ENCODE results near the gene RMRP.
A peak's percentile ranks its signal among the peaks of the same experiment; 100 is the strongest.

The RMRP gene

DNA sequence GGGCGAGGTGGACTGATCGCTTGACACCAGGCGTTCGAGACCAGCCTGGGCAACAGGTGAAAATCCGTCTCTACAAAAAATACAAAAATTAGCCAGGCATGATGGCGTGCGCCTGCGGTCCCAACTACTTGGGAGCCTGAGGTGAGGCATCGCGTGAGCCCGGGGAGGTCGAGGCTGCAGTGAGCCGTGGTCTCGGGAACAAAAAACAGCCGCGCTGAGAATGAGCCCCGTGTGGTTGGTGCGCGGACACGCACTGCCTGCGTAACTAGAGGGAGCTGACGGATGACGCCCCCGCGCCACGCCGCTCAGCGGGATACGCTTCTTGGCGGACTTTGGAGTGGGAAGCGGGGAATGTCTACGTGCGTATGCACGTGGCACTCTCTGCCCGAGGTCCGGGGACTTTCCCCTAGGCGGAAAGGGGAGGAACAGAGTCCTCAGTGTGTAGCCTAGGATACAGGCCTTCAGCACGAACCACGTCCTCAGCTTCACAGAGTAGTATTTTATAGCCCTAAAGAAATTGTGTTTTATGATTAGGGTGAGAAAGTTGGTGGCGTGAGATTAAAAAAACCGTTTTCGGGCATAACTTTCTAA is at the start of gene RMRP:
TSS of gene RMRP (minus strand) at position 474 of the 591 bp plus-strand sequence.
- ATAC-seq (ENCODE audit: insufficient read depth, low read depth) (peak; percentile 88), DNase-seq (peak; percentile 94)
- peak within 1 kb of the TSS; percentile 41 to 70; a peak in 3 of 4 replicates for H3K4me3 ChIP-seq (ENCODE audit: low read depth in 1 of 2, low read length in 2 of 2)
- no peaks in the 10 kb centered on the region for H3K9me3 ChIP-seq (ENCODE audit: insufficient read depth, low read length, severe bottlenecking)
- H3K27me3 ChIP-seq (ENCODE audit: insufficient read depth, low read length, poor library complexity): no peaks in the 10 kb centered on the region
- H2AFZ ChIP-seq (ENCODE audit: low read depth, low read length): peak within 1 kb of the TSS; percentile 72
- TF ChIP-seq CTCF (IDR thresholded peaks at IDR 0.05; ENCODE audit: borderline replicate concordance, extremely low read depth, low read length, poor library complexity, severe bottlenecking): peak; percentile 34
- TF ChIP-seq EZH2 (IDR thresholded peaks at IDR 0.05; ENCODE audit: borderline replicate concordance, low read depth, low read length, severe bottlenecking): no peak
- H3K4me1 ChIP-seq (ENCODE audit: insufficient read depth, low read length): peaks cover 55% of the 10 kb centered on the region
- peak within 1 kb of the TSS; percentile 75 for H3K4me2 ChIP-seq (ENCODE audit: insufficient read depth, low read length)
- peaks cover 30% of the 10 kb centered on the region for H3K36me3 ChIP-seq (ENCODE audit: insufficient read depth, low read length)
- peaks cover 3% of the 10 kb centered on the region; the same call in 1 of the 2 replicates for H4K20me1 ChIP-seq (ENCODE audit: insufficient read depth, low read length)
- peak within 1 kb of the TSS; percentile 92 for H3K27ac ChIP-seq (ENCODE audit: low read length)
- peaks cover 32% of the 10 kb centered on the region for H3K79me2 ChIP-seq (ENCODE audit: insufficient read depth, low read length)
- peak within 1 kb of the TSS; percentile 86 for H3K9ac ChIP-seq (ENCODE audit: low read depth, low read length)

DNA sequence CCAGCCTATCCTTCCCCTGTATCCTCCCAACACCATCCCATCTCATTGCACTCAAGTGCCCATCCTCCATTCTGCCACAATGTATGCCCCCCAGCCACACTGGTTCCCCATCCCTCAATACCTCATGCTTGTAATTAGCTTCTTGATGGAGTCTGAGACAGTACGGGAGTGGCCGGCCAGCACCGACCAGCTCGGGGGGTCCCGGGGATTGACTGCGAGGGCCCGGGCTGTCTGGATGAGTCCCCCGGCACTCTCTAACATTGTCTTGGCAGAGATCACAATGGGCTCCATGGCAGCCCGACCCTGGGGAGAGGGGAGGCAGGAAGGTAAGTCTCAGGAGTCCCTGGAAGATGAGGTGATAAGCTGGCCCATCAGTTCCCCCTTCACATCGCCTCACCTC is 49.1 kb upstream of the RMRP start:
- no peak overlapping the region for H3K4me3 ChIP-seq (ENCODE audit: low read depth in 1 of 2, low read length in 2 of 2)
- no peaks in the 10 kb centered on the region for H3K9me3 ChIP-seq (ENCODE audit: insufficient read depth, low read length, severe bottlenecking)
- H3K36me3 ChIP-seq (ENCODE audit: insufficient read depth, low read length): peaks cover 86% of the 10 kb centered on the region
- H3K79me2 ChIP-seq (ENCODE audit: insufficient read depth, low read length): no peaks in the 10 kb centered on the region
- H3K27me3 ChIP-seq (ENCODE audit: insufficient read depth, low read length, poor library complexity): no peaks in the 10 kb centered on the region
- TF ChIP-seq EZH2 (IDR thresholded peaks at IDR 0.05; ENCODE audit: borderline replicate concordance, low read depth, low read length, severe bottlenecking) (no peak), CTCF (IDR thresholded peaks at IDR 0.05; ENCODE audit: borderline replicate concordance, extremely low read depth, low read length, poor library complexity, severe bottlenecking) (no peak)
- 0 out of 2 replicates have a peak, but pooled peaks cover 4% of the 10 kb centered on the region for H4K20me1 ChIP-seq (ENCODE audit: insufficient read depth, low read length)
- H2AFZ ChIP-seq (ENCODE audit: low read depth, low read length): no peak overlapping the region
- H3K4me1 ChIP-seq (ENCODE audit: insufficient read depth, low read length): no peaks in the 10 kb centered on the region
- H3K27ac ChIP-seq (ENCODE audit: low read length): no peak overlapping the region
- ATAC-seq (ENCODE audit: insufficient read depth, low read depth) (no peak), DNase-seq (no peak)
- H3K4me2 ChIP-seq (ENCODE audit: insufficient read depth, low read length): no peak overlapping the region
- no peak overlapping the region for H3K9ac ChIP-seq (ENCODE audit: low read depth, low read length)

DNA sequence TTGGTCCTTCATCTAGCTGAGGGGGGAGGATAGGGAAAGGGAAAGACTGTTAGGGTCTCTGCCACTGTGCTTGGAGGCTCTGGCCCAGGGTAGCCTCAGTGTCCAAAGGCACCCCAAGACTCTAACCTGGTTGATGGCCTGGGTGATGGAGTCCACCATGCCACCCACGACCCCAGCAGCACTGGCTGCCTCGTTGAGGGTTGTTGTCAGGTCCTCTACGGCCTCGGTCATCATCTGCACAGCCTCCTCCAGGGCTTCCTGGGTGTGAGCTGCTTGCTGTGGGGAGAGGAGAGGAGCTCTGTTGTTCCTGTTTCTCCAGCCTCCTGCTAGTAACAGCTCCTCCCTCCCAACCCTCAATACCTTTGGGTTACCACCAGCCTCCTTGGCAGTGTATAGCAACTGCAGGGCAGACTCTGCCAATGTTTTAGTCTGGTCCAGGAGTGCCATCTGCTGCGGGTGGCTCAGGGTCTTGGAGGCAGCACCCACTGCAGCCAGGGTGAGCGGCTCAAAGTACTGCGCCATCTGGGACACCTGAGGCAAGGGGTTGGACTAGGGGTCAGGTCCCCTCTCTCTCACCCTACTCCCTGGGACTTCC is 48.1 kb upstream of the RMRP start:
- Histone ChIP-seq H3K4me2 (ENCODE audit: insufficient read depth, low read length) (no peak overlapping the region), H4K20me1 (ENCODE audit: insufficient read depth, low read length) (no peaks in the 10 kb centered on the region), H3K79me2 (ENCODE audit: insufficient read depth, low read length) (no peaks in the 10 kb centered on the region), H3K4me3 (ENCODE audit: low read depth in 1 of 2, low read length in 2 of 2) (no peak overlapping the region), H3K36me3 (ENCODE audit: insufficient read depth, low read length) (peaks cover 86% of the 10 kb centered on the region), H3K27me3 (ENCODE audit: insufficient read depth, low read length, poor library complexity) (no peaks in the 10 kb centered on the region), H3K27ac (ENCODE audit: low read length) (no peak overlapping the region), H3K4me1 (ENCODE audit: insufficient read depth, low read length) (no peaks in the 10 kb centered on the region), H3K9ac (ENCODE audit: low read depth, low read length) (no peak overlapping the region), H3K9me3 (ENCODE audit: insufficient read depth, low read length, severe bottlenecking) (no peaks in the 10 kb centered on the region), H2AFZ (ENCODE audit: low read depth, low read length) (no peak overlapping the region)
- DNase-seq (no peak), ATAC-seq (ENCODE audit: insufficient read depth, low read depth) (no peak)
- TF ChIP-seq EZH2 (IDR thresholded peaks at IDR 0.05; ENCODE audit: borderline replicate concordance, low read depth, low read length, severe bottlenecking): no peak
- no peak for TF ChIP-seq CTCF (IDR thresholded peaks at IDR 0.05; ENCODE audit: borderline replicate concordance, extremely low read depth, low read length, poor library complexity, severe bottlenecking)

All from DND-41 (cell line).